ENCODE data around the gene ACVR1B.

Gene ACVR1B

DNA sequence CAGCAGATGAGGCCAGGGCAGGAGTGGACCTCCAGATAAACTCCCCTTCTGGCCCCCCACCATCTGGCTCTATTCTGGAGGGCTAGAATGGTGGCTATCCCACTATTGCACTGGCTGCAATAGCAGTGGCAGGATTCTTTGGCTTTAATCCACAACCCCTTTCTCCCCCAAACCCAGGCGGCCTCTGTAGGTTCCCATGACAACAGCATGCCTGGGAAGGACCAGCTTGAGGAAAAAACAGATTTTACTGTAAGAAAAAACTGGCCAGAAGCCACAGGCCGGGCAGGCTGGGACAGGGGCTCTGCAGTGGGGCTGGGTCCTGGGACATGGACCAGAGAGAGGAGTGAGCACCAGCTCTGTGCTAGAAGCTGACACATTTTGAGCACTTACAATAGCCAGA, 13.6 kb upstream of the ACVR1B start:
- no peak overlapping the region for H3K4me3 ChIP-seq (replicated peaks; ENCODE audit: low read depth, low read length)
- TF ChIP-seq, protein P1, sequence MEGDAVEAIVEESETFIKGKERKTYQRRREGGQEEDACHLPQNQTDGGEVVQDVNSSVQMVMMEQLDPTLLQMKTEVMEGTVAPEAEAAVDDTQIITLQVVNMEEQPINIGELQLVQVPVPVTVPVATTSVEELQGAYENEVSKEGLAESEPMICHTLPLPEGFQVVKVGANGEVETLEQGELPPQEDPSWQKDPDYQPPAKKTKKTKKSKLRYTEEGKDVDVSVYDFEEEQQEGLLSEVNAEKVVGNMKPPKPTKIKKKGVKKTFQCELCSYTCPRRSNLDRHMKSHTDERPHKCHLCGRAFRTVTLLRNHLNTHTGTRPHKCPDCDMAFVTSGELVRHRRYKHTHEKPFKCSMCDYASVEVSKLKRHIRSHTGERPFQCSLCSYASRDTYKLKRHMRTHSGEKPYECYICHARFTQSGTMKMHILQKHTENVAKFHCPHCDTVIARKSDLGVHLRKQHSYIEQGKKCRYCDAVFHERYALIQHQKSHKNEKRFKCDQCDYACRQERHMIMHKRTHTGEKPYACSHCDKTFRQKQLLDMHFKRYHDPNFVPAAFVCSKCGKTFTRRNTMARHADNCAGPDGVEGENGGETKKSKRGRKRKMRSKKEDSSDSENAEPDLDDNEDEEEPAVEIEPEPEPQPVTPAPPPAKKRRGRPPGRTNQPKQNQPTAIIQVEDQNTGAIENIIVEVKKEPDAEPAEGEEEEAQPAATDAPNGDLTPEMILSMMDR (IDR thresholded peaks at IDR 0.05; ENCODE audit: insufficient read depth, low read length, poor library complexity, severe bottlenecking): no peak

DNA sequence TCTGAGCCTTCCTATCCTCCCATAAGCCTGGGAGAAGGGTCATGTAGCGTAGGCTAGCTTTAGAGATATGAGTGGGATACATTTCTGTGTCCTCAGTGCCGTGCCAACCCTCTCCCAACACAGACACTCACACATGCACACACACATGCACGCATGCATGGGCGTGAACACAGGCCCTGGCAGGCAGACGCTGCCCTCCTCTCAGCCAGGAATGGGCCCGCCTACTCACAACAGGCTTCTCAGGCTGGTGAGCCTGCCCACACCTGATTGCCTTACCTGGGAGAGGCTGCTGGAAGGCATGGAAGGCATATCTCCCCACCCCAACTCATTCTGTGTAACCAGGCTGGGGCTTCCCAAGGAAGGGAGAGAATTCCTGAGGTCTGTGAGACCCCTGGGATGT, 12.8 kb upstream of the ACVR1B start:
- Histone ChIP-seq H3K36me3 (ENCODE audit: control insufficient read depth, insufficient read depth, low read length) (no peaks in the 10 kb centered on the region), H3K27me3 (replicated peaks; ENCODE audit: control insufficient read depth, insufficient read depth, low read length) (peaks cover 1% of the 10 kb centered on the region; the same call in 1 of the 2 replicates), H3K4me3 (replicated peaks; ENCODE audit: low read depth, low read length) (no peak overlapping the region)
- TF ChIP-seq, protein P1 (IDR thresholded peaks at IDR 0.05; ENCODE audit: insufficient read depth, low read length, poor library complexity, severe bottlenecking): no peak
- DNase-seq (ENCODE audit: extremely low read depth, insufficient read length): no peak

More for the DNA sequence above, 13.6 kb upstream of the ACVR1B start:
- DNase-seq (ENCODE audit: extremely low read depth, insufficient read length): no peak
- Histone ChIP-seq H3K36me3 (ENCODE audit: control insufficient read depth, insufficient read depth, low read length) (no peaks in the 10 kb centered on the region), H3K27me3 (replicated peaks; ENCODE audit: control insufficient read depth, insufficient read depth, low read length) (peaks cover 1% of the 10 kb centered on the region; the same call in 1 of the 2 replicates)

DNA sequence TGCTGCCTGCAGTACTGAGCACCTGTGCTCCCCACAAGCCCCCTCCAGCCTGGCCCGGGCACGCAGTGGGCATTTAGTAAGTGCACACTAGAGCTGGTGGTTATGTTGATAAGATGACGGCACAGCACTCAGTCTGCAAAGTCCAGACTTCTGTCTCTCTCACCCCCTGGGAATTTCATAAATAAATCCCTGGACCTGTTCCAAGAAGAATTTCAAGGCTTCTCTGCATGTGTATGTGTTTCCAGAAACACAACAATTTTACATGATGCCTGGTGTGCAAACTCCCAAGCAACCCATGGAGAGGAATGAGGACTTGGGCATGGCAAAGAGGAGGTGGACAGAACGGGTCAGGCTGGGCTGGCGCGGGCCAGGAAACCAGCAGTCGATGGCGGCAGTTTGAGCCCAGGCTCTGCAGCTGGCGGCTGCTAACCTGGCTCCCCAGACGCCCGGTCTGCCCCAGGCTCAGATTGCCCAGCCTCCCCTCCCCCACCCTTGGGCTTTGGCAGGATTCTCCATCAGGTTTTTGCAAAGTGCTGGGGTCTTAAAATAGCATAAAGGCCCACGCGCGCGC, 10.4 kb upstream of the ACVR1B start:
- TF ChIP-seq, protein P1 (IDR thresholded peaks at IDR 0.05; ENCODE audit: insufficient read depth, low read length, poor library complexity, severe bottlenecking): no peak
- peaks cover 1% of the 10 kb centered on the region; the same call in 1 of the 2 replicates for H3K27me3 ChIP-seq (replicated peaks; ENCODE audit: control insufficient read depth, insufficient read depth, low read length)
- H3K4me3 ChIP-seq (replicated peaks; ENCODE audit: low read depth, low read length): no peak overlapping the region
- DNase-seq (ENCODE audit: extremely low read depth, insufficient read length): no peak
- no peaks in the 10 kb centered on the region for H3K36me3 ChIP-seq (ENCODE audit: control insufficient read depth, insufficient read depth, low read length)

DNA sequence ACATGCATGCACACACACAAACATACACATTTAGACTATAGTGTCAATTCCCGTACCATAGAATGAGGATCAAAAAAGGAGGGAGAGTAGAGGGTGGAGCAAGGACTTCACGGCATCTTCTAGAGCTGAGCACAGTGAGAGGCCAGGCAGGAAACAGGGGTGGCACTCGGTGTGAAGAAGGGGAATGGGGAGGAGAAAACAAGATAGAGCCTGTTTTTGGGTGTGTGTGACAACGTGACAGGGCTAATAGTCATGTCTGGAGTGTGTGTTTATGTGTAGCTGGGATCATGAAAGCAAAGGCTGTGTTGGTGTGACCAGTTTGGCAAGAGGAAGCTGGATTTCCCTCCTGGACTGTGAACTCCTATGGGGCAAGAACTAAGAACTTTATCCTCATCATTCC, 9.9 kb upstream of the ACVR1B start:
- TF ChIP-seq, protein P1 (IDR thresholded peaks at IDR 0.05; ENCODE audit: insufficient read depth, low read length, poor library complexity, severe bottlenecking): no peak
- DNase-seq (ENCODE audit: extremely low read depth, insufficient read length): no peak
- Histone ChIP-seq H3K36me3 (ENCODE audit: control insufficient read depth, insufficient read depth, low read length) (no peaks in the 10 kb centered on the region), H3K4me3 (replicated peaks; ENCODE audit: low read depth, low read length) (no peak overlapping the region), H3K27me3 (replicated peaks; ENCODE audit: control insufficient read depth, insufficient read depth, low read length) (peaks cover 1% of the 10 kb centered on the region; the same call in 1 of the 2 replicates)

DNA sequence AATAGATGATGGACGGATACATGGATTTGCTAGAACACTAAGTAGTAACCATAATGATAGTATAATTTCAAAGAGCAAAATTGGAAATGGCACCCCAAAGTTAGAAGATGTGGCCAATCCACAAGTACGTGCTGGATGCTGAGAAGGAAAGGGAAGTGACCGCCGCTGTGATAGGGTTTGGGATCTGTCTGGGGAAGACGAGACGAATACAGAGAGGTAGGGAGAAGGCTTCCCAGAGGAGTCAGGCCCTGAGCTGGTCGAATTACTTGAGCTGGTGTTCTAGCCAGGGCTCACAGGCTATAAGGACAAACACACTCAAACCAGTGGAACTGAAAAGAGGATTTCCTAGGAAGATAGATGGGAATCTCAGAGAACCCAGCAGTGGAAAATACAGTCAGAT, 9.4 kb upstream of the ACVR1B start:
- no peaks in the 10 kb centered on the region for H3K36me3 ChIP-seq (ENCODE audit: control insufficient read depth, insufficient read depth, low read length)
- TF ChIP-seq, protein P1 (IDR thresholded peaks at IDR 0.05; ENCODE audit: insufficient read depth, low read length, poor library complexity, severe bottlenecking): no peak
- DNase-seq (ENCODE audit: extremely low read depth, insufficient read length): no peak
- no peak overlapping the region for H3K4me3 ChIP-seq (replicated peaks; ENCODE audit: low read depth, low read length)
- H3K27me3 ChIP-seq (replicated peaks; ENCODE audit: control insufficient read depth, insufficient read depth, low read length): peaks cover 1% of the 10 kb centered on the region; the same call in 1 of the 2 replicates

Measured in GM06990 (cell line).